GM19324 (cell line): Measurements from ENCODE around the gene CFAP97.
"Not testable (repeated sequence)": the region's sequence is repeated elsewhere in the genome, so short reads cannot be mapped to it uniquely, and the experiment has no call there.

Experiments used
- ATAC-seq: cut with Tn5 transposase; IDR thresholded peaks from one replicate; pipeline ENCODE4 v1.9.1; 2021; ENCODE audit warnings: mild to moderate bottlenecking, moderate library complexity; ENCODE audit not compliant: unreplicated experiment, low FRiP score

The CFAP97 gene

GRCh38 chr4:185201977-185202962, 1.5 kb downstream of the CFAP97 start:
- no peak for ATAC-seq

- ATAC-seq = not testable (repeated sequence)
Measured at GRCh38 chr4:185198189-185198588, 5.6 kb downstream of the CFAP97 start.

- no peak for ATAC-seq
Measured at GRCh38 chr4:185196437-185196836, 7.4 kb downstream of the CFAP97 start.

- no peak for ATAC-seq
Measured at GRCh38 chr4:185194924-185195888, 8.6 kb downstream of the CFAP97 start.

GRCh38 chr4:185192059-185192458, 11.7 kb downstream of the CFAP97 start:
- peak; percentile 58 for ATAC-seq

- ATAC-seq = no peak
Measured at GRCh38 chr4:185190306-185190856, 13.4 kb downstream of the CFAP97 start.

- ATAC-seq = no peak
Measured at GRCh38 chr4:185189606-185190305, 14.0 kb downstream of the CFAP97 start.

- no peak for ATAC-seq
Measured at GRCh38 chr4:185186769-185187168, 17.0 kb downstream of the CFAP97 start.

- ATAC-seq = no peak
Measured at GRCh38 chr4:185183622-185184281, 20.0 kb downstream of the CFAP97 start.

GRCh38 chr4:185182239-185182638, 21.6 kb downstream of the CFAP97 start:
- ATAC-seq = no peak

- no peak for ATAC-seq
Measured at GRCh38 chr4:185179488-185179887, 24.3 kb downstream of the CFAP97 start.

GRCh38 chr4:185171373-185172071, 32.3 kb downstream of the CFAP97 start:
- ATAC-seq = peak; percentile 71

GRCh38 chr4:185167234-185167633, 36.6 kb downstream of the CFAP97 start:
- no peak for ATAC-seq

GRCh38 chr4:185165605-185166063, 38.2 kb downstream of the CFAP97 start:
- ATAC-seq = no peak

GRCh38 chr4:185151296-185151695, 52.5 kb downstream of the CFAP97 start:
- no peak for ATAC-seq

GRCh38 chr4:185149392-185149791, 54.4 kb downstream of the CFAP97 start:
- ATAC-seq = no peak

- no peak for ATAC-seq
Measured at GRCh38 chr4:185145572-185145971, 58.2 kb downstream of the CFAP97 start.

GRCh38 chr4:185144601-185145240, 59.1 kb downstream of the CFAP97 start:
- ATAC-seq = no peak
